A549 treated with RU486 at 1 μM for 4 hours (cell line): ENCODE data around the gene CABLES2. TPM values are rescaled to one million over a fixed set of nuclear protein-coding genes. Genes with fewer than 3 reads are reported as not detected.

Experiments used
- total RNA-seq: library from RNA; stranded (reverse); fragments of 200-300 nt; extraction: Qiagen RNA extraction; gene quantifications from 5 replicates; pipeline ENCODE4 v1.2.3, GENCODE V29; 2022; ENCODE audit warnings: low read depth

CABLES2 gene, protein sequence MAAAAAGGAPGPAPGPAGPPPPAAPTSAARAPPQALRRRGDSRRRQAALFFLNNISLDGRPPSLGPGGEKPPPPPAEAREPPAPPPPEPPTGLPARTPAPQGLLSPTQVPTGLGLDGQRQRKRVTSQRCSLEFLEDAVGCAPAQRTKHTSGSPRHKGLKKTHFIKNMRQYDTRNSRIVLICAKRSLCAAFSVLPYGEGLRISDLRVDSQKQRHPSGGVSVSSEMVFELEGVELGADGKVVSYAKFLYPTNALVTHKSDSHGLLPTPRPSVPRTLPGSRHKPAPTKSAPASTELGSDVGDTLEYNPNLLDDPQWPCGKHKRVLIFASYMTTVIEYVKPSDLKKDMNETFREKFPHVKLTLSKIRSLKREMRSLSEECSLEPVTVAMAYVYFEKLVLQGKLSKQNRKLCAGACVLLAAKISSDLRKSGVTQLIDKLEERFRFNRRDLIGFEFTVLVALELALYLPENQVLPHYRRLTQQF
- total RNA-seq, result 3.6 to 5.6 TPM (median 4.8 TPM) in 5 replicates

DNA sequence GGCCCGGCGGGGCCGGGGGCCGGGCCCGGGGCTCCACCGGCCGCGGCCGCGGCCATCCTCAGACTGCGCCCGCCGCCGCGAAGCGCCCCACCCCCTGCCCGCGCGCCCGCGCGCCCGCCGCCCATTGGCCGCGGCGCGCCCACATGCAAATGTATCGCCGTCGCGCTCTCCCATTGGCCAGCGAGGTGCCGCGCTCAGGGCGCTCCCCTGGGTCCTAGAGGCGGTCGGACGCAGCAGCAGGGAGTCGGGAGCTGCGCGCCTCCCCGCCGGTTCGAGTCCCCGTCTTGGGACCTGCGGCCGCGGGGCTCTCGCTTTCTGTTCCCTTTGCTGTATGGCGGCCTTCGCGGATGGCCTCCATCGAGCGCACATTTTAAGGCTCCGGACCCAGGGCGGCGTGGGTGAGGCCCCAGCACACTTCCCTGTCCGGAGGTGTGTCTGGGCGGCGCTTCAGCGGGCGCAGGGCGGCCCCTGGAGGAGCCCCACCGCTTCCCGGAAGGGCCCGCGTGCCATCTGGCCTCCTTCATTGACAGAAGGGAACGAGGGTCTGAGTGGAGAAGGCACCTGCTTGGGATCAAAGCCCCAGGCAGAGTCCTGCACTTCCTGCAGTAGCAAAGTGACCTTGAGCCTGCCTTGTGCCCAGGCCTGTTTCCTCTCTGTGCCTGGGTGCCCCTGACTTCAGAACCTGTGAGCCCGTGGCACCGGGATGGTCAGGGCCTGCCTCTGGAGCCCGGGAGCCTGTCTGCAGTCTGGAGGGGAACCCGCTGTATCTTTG, at the start of gene CABLES2:
Gene CABLES2 (minus strand): TSS at position 65 of the 772 bp plus-strand sequence. CDS start 9 bp downstream, at position 56.

DNA sequence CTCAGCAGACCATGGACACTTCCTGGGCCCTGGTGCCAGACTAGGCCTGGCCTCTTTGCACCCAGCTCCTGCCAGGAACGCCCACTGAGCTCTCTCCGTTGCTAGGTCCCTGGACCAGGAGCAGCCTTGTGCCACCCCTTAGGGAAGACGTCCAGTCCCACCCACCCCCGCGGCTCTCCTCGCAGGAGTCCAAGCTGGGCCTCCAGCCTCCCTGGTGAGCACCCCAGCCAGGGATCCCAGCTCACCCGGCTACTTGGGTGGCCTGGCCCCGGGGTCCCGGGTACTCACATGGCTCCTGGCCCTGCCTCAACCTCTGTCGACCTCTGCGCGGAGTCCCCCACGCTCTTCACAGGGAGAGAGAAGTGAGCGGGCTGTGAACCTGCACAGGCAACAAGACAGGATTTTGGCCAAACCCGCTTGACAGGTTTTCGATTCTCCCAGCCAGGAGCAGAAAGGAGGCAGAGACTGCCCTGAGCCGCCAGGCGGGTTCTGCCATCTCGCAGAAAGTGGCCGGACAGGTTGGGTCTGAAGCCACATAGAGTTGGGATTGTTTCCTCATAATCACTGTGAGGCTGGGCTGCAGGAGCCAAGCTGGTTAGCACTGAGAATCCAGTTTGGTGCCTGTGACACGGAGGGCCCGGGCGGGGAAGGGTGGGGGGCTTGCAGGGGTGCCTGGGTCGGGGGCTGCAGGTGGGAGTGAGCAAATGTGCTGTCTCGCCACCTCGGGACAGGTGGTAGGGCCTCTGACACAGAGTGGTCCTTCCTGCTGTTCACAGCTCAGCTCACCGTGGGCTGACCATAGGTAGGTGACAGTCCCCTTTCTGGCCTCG, 20.3 kb upstream of the CABLES2 start, which contains the start of gene RBBP8NL:
Gene RBBP8NL (minus strand): TSS at position 368 of the 830 bp plus-strand sequence. CDS start 7,892 bp downstream, outside the sequence.

DNA sequence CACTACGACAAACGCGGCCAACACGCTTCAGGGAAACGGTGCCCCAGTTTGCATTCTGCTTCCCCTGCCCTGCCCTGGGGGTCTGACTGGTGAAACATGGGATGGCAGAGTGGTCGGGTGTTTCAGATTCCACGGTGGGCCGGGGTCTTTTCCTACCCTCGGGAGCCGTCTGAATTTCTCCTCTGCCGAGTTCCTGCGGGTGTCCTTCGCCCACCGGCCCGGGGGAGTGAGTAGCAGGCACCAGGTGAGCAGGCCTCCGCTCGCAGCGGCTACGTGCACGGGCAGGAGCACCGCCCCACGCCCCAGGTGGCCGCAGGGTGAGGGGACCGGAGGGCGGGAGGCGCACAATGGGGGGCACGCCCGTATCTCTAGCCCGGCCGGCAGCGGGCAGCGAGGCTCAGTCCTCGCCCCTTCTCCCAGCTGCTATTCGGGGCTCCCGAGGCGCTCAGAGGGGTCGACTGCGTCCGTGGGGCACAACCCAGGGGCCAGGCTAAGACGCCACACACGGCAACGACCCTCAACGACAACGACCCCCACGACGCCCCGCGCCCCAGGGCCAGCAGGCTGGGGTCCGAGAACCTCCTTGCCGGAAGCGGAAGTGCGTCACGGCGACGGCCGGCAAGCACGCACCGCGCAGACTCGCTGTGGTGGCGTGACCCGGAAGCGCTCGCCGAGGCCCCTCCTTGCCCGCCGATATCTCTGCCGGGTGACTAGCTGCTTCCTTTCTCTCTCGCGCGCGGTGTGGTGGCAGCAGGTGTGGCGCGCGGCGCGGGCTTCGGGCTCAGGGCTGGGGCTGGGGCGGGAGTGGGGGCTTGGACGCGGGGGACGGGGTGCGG, 20.5 kb downstream of the CABLES2 start, which contains the start of gene RPS21:
Gene RPS21 (plus strand): TSS at position 721 of the 836 bp plus-strand sequence. CDS start 236 bp downstream, outside the sequence.

DNA sequence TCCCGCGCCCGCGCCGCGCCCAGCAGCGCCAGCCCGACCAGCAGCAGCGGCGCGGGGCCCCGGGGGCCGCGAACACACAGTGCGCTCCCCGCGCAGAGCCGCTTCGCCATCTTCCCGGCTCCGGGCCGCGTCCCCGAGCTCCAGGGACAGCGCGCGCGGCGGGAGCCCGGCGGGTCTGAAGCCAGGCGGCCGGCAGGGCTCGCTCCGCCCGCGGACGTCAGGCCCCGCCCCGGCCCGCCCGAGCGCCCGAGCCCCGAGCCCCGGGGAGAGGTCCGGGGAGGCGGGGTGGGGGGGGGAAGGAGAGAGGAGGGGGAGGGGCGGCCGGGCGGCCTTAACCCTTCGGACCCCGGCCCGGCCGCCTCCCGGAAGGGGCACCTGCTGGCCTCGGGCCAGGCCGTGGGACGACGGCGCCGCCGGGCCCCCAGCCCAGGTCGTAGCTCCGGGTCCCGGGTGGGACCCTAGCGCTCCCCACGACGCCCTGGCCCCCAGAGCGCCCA, 39.9 kb downstream of the CABLES2 start, which contains the start of gene LAMA5:
Gene LAMA5 (minus strand): TSS at position 177 of the 497 bp plus-strand sequence. CDS start 67 bp downstream, at position 110.

Other genes with a start within 250 kb of the CABLES2 start
- gene MTG2, start 224.3 kb downstream of the CABLES2 start, total RNA-seq, result 27.3 to 39.5 TPM (median 36.2 TPM) in 5 replicates
- not detected in 5 replicates for gene HRH3, start 187.0 kb downstream of the CABLES2 start, total RNA-seq
- 15.6 to 20.1 TPM (median 17.8 TPM) in 5 replicates for gene OSBPL2, start 168.8 kb downstream of the CABLES2 start, total RNA-seq
- gene ADRM1, start 104.3 kb downstream of the CABLES2 start, total RNA-seq, result 155 to 197 TPM (median 177 TPM) in 5 replicates
- gene LAMA5, start 40.0 kb downstream of the CABLES2 start, total RNA-seq, result 195 to 408 TPM (median 321 TPM) in 5 replicates
- 2,577 to 3,032 TPM (median 2,708 TPM) in 5 replicates for gene RPS21, start 20.2 kb downstream of the CABLES2 start, total RNA-seq
- 0.07 to 0.29 TPM (median 0.16 TPM) in 5 replicates for gene RBBP8NL, start 20.3 kb upstream of the CABLES2 start, total RNA-seq
- gene GATA5, start 68.7 kb upstream of the CABLES2 start, total RNA-seq, result 0.45 to 0.88 TPM (median 0.83 TPM) in 5 replicates
- 5.0 to 10.1 TPM (median 7.7 TPM) in 5 replicates for gene SLCO4A1, start 235.2 kb upstream of the CABLES2 start, total RNA-seq